HUES6 (cell line): ENCODE data around the gene METTL25B.
A peak's percentile ranks its signal among the peaks of the same experiment; 100 is the strongest.

Experiments
- H3K27ac ChIP-seq: 2 replicates; pipeline ENCODE4 v1.7.0; 2013; ENCODE audit warnings: low read depth, mild to moderate bottlenecking, low read length, inconsistent platforms
- H3K27me3 ChIP-seq: 2 replicates; pipeline ENCODE4 v1.6.1; 2013; ENCODE audit warnings: low read length; ENCODE audit not compliant: control insufficient read depth, insufficient read depth
- H3K36me3 ChIP-seq: 2 replicates; pipeline ENCODE4 v1.6.1; 2013; ENCODE audit warnings: low read length; ENCODE audit not compliant: control insufficient read depth, insufficient read depth
- H3K4me1 ChIP-seq: 2 replicates; pipeline ENCODE4 v1.6.1; 2013; ENCODE audit warnings: low read length; ENCODE audit not compliant: control insufficient read depth, insufficient read depth
- H3K4me3 ChIP-seq: 2 replicates; pipeline ENCODE4 v1.5.1; 2013; ENCODE audit warnings: low read depth, low read length
- H3K9ac ChIP-seq: one replicate; pipeline ENCODE4 v1.6.1; 2013; ENCODE audit warnings: mild to moderate bottlenecking, low read length
- H3K9me3 ChIP-seq: 2 replicates; pipeline ENCODE4 v1.6.1; 2013; ENCODE audit warnings: low read depth, low read length; ENCODE audit not compliant: control insufficient read depth, insufficient read depth

Gene METTL25B

DNA sequence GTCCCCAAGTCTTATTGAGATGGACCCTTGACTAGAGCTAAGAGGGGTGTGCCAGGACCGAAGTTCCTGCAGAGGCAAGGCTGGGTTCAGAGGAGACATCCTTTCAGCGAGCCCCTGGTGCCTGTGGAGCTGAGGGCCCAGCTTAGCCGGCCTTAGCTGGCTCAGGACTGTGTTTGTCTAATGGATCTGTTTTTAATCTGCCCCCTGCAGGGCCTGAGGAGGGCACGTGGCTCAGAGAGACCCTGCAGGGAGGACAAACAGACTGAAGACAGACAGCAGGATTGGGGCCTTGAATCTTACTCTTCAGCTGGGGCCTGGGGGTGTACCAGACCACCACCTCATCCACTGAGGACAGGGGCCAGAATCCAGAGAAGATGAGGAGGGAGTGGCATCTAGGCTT lies 24.5 kb upstream of the METTL25B start:
- peak overlapping the region; percentile 87 for H3K9ac ChIP-seq
- H3K4me3 ChIP-seq = peak overlapping the region; percentile 76

DNA sequence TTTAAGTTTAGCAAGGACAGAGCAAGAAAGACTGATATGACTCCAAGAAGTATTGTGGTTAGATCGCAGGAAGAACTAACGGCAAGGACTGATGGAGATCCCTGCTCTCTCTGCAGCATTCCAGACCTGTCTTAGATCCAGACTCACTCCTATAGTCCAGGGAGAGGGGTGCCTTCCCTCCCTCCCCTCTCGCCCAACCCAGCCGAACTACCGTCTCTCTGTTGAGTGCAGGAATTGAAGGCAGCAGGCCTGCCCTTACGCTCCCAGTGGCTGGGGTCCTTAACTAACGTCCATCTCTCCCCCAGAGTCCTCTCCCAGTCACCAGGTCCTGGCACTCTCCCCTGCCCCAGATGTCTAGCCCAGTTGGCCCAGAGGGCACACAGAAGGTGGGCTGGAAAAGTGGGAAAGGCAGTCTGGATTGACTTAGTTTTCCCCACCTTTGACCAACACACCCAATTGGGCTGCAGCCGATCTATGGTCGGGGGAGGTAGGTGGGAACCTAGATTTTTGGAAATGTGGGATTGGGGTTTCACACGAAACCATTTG lies 24.0 kb upstream of the METTL25B start:
- peaks cover 39% of the 10 kb centered on the region for H3K4me1 ChIP-seq
- peaks cover 25% of the 10 kb centered on the region for H3K36me3 ChIP-seq
- no peaks in the 10 kb centered on the region for H3K9me3 ChIP-seq
- H3K27ac ChIP-seq = no peak overlapping the region; the same call in 1 of the 2 replicates
- H3K4me3 ChIP-seq = peak overlapping the region; percentile 76
- H3K9ac ChIP-seq = peak overlapping the region; percentile 87
- H3K27me3 ChIP-seq = peaks cover 9% of the 10 kb centered on the region; the same call in 1 of the 2 replicates

More for the DNA sequence above, 24.5 kb upstream of the METTL25B start:
- Histone ChIP-seq H3K9me3 (no peaks in the 10 kb centered on the region), H3K36me3 (peaks cover 30% of the 10 kb centered on the region), H3K27ac (no peak overlapping the region), H3K4me1 (peaks cover 34% of the 10 kb centered on the region), H3K27me3 (peaks cover 9% of the 10 kb centered on the region; the same call in 1 of the 2 replicates)

DNA sequence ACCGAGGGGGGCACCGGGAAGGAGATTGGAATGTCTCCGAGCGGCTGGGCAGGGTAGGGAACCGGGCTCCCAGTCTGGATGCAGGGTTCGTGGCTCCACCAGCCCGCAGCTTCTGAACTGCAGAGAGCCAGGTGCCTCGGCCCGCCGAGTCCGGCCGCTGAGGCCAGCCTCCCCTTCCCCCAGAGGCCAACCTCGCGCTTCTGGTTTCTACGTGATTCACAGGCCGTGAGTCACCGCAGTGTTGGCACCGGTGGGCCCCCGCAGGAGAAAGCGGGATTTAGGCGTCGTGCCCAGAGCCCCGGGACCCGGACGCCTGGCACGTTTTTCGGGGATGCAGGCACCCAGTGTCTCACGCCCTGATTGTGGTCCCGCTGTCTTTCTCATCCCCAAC lies 23.3 kb upstream of the METTL25B start:
- Histone ChIP-seq H3K9ac (peak overlapping the region; percentile 87), H3K9me3 (no peaks in the 10 kb centered on the region), H3K27me3 (peaks cover 9% of the 10 kb centered on the region; the same call in 1 of the 2 replicates), H3K4me3 (peak overlapping the region; percentile 76), H3K27ac (peak overlapping the region; percentile 77; the same call in 1 of the 2 replicates), H3K36me3 (peaks cover 18% of the 10 kb centered on the region), H3K4me1 (peaks cover 45% of the 10 kb centered on the region)

DNA sequence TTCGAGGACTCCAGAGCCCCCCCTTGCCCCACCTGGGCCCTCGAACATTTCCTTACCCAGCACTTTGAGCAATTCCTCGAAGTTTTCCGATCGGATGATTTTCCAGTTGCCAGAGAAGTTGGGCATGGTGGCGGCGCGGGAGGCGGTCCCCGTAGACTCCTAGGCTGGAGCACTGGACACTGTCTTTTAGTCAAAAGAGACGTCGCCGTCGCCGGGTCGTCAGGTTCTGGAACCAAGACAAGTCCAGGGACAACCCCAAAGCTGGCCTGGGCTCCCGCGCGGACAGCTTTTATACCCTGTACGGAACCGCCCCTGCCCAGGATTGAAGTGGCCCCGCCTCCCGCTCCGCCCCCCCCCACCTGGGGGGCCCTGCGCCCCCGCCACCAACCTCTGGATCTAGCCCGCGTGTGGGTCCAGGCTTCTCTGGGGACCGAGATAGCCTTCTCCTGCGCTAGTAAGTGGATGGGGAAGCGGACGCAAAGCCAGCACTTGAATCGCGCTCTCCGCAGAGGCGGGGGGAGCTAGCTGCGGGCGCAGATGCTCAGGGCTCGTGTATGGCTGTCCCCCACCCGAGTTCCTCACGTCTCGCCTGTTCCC lies 22.9 kb upstream of the METTL25B start, which contains the start of gene CRABP2:
Gene CRABP2, minus strand, starts transcription at position 263 of the 597 bp plus-strand sequence. Its CDS starts 137 bp downstream, at position 126.
- H3K27me3 ChIP-seq = peaks cover 9% of the 10 kb centered on the region; the same call in 1 of the 2 replicates
- H3K27ac ChIP-seq = peak within 1 kb of the TSS; percentile 90
- H3K9me3 ChIP-seq = no peaks in the 10 kb centered on the region
- H3K9ac ChIP-seq = peak within 1 kb of the TSS; percentile 87
- H3K36me3 ChIP-seq = peaks cover 13% of the 10 kb centered on the region
- peaks cover 50% of the 10 kb centered on the region for H3K4me1 ChIP-seq
- peak within 1 kb of the TSS; percentile 76 for H3K4me3 ChIP-seq

DNA sequence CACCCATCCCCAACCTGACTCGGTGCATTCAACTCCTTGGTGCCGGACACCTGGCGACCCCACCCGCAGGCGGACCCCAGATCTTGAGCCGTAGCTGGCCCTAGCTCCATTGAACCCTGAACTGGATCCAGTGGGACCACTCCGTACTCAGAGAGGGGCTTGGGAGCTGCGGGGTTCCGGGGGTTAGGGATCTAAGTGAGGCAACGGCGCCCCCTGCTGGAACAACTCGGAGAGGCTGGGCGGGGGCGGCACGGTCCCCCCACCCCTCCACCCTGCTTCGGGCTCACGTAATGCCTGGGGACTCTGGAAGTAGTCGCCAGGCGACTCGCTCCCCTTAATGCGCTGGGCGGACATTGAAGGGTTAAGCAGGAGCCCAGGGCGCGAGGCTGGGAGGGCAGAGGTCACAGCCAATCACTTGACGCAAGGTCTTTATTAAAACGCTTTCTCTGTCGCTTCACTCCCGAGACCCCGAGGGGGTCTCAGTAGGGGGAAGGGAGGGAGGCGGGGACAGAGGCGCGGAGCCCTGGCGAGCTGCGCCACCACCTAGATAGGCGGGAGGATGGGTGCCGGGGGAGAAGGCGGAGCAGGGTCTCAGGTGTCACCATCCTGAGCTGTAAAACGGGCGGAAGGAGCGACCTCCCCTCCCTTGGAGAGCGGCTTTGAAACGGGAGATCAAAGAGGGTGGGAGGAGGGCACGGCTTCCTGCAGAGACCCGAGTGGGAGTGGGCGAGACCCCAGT lies 22.2 kb upstream of the METTL25B start:
- peaks cover 9% of the 10 kb centered on the region; the same call in 1 of the 2 replicates for H3K27me3 ChIP-seq
- H3K9me3 ChIP-seq = no peaks in the 10 kb centered on the region
- H3K4me1 ChIP-seq = peaks cover 56% of the 10 kb centered on the region
- H3K36me3 ChIP-seq = peaks cover 7% of the 10 kb centered on the region
- peak overlapping the region; percentile 87 for H3K9ac ChIP-seq
- H3K27ac ChIP-seq = peak overlapping the region; percentile 90
- peak overlapping the region; percentile 76 for H3K4me3 ChIP-seq

DNA sequence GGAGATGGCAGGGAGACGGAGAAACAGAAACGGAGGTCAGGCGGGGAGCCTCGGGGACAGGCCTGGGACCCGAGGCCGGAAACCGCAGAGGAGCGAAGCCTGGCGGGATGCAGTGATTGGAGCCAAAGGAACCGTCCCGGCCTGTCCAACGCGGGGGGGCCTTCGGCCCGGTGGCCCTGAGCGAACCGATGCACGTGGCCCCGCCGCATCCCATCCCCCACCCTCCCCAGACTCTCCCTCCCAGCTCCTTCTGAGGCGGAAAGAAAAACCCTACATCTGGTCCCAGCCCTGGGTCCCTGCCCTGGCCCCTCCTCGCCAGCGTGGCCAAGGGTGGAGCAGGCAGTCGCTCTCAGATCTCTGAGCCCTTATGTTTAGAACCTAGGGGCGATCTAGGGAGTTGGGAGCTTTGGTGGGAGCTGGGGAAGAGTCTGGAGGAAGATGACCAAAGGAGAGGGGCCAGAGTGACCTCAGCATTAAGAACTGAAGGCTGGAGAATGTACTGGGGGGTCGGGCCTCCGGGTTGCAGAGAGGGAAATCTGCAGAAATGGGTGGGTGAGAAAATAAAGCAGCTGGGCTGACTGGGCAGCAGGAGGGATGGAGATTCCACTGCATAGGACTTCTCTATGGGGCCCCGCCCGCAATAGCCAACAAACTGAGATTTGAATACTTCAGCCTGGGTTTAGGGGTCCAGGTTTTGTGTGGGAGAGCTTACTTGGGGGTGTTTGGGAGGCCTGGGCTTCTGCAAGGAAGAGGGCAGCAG lies 21.4 kb upstream of the METTL25B start:
- H3K27me3 ChIP-seq = peaks cover 9% of the 10 kb centered on the region; the same call in 1 of the 2 replicates
- H3K9me3 ChIP-seq = no peaks in the 10 kb centered on the region
- peaks cover 63% of the 10 kb centered on the region for H3K4me1 ChIP-seq
- peak overlapping the region; percentile 87 for H3K9ac ChIP-seq
- H3K4me3 ChIP-seq = peak overlapping the region; percentile 76
- peak overlapping the region; percentile 90 for H3K27ac ChIP-seq
- H3K36me3 ChIP-seq = no peaks in the 10 kb centered on the region; the same call in 1 of the 2 replicates

DNA sequence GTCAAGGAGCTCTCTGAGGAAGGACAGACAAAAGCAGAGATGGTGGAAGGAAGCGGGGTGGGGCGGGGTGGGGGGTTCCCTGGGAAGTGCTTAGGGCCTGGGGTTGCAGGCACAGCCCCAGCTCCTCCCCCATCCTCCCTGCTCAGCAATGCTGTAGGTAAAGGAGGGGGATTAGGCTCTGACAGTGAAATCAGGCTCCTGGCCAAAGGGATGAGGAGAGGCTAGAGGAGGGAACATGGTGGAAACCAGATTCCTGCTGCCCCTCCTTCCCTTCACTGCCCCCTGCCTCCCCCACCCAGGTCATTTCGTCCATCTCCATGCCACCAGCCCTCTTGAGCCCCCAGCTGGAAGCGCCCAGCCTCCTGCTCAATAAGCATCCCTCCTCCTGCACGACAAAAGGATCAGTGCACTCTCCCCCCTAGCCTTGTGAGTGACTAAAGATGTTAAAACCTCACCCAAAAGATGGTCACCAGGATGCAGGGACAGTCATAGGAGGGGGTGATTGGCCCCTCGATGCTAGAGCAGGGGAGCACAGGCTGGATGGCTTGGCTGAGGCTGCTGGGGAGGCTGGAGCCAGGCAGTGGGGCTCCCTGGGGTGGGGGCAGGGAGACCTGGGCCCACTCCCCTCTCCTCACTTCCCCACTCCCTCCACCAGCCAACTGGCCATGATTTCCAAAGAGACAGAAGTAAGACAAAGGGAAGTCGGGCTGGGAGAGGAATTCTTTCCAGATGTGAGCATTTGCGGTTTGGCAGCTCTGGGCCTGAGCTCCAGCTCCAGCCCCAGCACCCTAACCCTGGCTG lies 20.7 kb upstream of the METTL25B start:
- Histone ChIP-seq H3K4me1 (peaks cover 71% of the 10 kb centered on the region), H3K9ac (peak overlapping the region; percentile 87), H3K27me3 (peaks cover 9% of the 10 kb centered on the region; the same call in 1 of the 2 replicates), H3K4me3 (peak overlapping the region; percentile 76), H3K36me3 (no peaks in the 10 kb centered on the region; the same call in 1 of the 2 replicates), H3K9me3 (no peaks in the 10 kb centered on the region), H3K27ac (peak overlapping the region; percentile 90)

DNA sequence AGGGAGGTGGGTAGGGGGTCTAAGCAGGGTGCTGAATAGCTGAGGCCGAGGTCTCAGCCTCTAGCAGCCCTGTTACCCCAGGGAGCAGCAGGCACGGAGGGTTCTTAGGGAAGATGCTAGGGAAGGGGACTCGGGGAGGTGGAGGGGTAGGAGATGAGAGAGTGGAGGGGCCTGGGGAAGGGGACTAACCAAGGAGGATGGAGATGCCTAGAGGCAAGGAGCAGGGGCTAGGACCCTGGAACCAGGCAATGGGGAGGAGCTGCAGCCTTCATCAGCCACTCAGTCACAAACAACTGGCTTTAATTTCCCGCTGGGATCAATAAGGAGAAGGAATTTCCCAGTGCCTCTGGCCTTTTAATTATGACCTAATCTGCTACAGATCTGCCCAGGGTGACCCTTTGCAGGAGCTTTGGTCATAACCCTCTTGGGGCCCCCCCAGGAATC lies 20.0 kb upstream of the METTL25B start:
- Histone ChIP-seq H3K4me1 (peaks cover 71% of the 10 kb centered on the region), H3K36me3 (no peaks in the 10 kb centered on the region; the same call in 1 of the 2 replicates), H3K27me3 (peaks cover 9% of the 10 kb centered on the region; the same call in 1 of the 2 replicates), H3K9me3 (no peaks in the 10 kb centered on the region), H3K4me3 (peak overlapping the region; percentile 76), H3K9ac (peak overlapping the region; percentile 87), H3K27ac (peak overlapping the region; percentile 79)

DNA sequence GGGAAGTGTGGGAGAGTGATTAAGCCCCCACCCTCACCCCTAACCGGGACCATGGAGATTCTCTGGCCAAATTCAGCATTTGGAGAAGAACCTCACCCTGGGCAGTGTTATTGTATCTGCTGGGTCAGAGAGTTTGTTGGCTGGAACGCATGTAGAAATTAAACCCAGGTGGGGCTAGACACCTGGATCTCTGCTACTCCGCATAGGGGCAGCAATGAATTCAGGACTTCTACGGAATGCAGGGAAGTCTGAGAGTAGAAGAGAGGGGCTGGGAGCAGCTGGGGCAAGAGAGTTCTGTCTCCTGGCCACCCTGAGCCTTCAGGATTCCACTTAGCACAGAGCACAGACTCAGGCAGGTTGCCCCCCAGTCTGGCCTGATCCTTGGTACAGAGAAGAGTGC lies 19.2 kb upstream of the METTL25B start:
- peak overlapping the region; percentile 58 for H3K9ac ChIP-seq
- H3K9me3 ChIP-seq = no peaks in the 10 kb centered on the region
- peak overlapping the region; percentile 20; the same call in 1 of the 2 replicates for H3K27ac ChIP-seq
- no peaks in the 10 kb centered on the region for H3K36me3 ChIP-seq
- H3K4me1 ChIP-seq = peaks cover 63% of the 10 kb centered on the region
- H3K4me3 ChIP-seq = peak overlapping the region; percentile 76; the same call in 1 of the 2 replicates
- peaks cover 8% of the 10 kb centered on the region; the same call in 1 of the 2 replicates for H3K27me3 ChIP-seq
